ENCODE results near the gene SLC2A2.

SLC2A2 gene

GRCh38 chr3:171026597-171027293 lies at the start of gene SLC2A2:
Gene SLC2A2, minus strand, starts transcription at chr3:171026720. Its CDS starts 50 bp downstream, at chr3:171026670.
- DNase-seq = no peak

GRCh38 chr3:171072432-171072831 lies 45.9 kb upstream of the SLC2A2 start:
- no peak for DNase-seq

- DNase-seq = no peak
These were observed 42.1 kb upstream of the SLC2A2 start for GRCh38 chr3:171068658-171069057.

GRCh38 chr3:171066206-171066605 lies 39.7 kb upstream of the SLC2A2 start:
- no peak for DNase-seq

- DNase-seq = no peak
These were observed 39.2 kb upstream of the SLC2A2 start for GRCh38 chr3:171065732-171066131.

- DNase-seq = no peak
These were observed 37.9 kb upstream of the SLC2A2 start for GRCh38 chr3:171064461-171064860.

GRCh38 chr3:171061749-171062148 lies 35.2 kb upstream of the SLC2A2 start:
- DNase-seq = no peak

- DNase-seq = no peak
These were observed 33.5 kb upstream of the SLC2A2 start for GRCh38 chr3:171059978-171060377.

GRCh38 chr3:171058873-171059603 lies 32.5 kb upstream of the SLC2A2 start:
- no peak for DNase-seq

- DNase-seq = no peak
These were observed 31.5 kb upstream of the SLC2A2 start for GRCh38 chr3:171058058-171058457.

GRCh38 chr3:171057072-171057471 lies 30.6 kb upstream of the SLC2A2 start:
- no peak for DNase-seq

- DNase-seq = no peak
These were observed 30.0 kb upstream of the SLC2A2 start for GRCh38 chr3:171056528-171056927.

GRCh38 chr3:171055336-171056178 lies 29.0 kb upstream of the SLC2A2 start:
- no peak for DNase-seq

- no peak for DNase-seq
These were observed 28.4 kb upstream of the SLC2A2 start for GRCh38 chr3:171054921-171055320.

GRCh38 chr3:171054231-171054630 lies 27.7 kb upstream of the SLC2A2 start:
- DNase-seq = no peak

- peak; percentile 13 to 41 for DNase-seq
These were observed 23.4 kb upstream of the SLC2A2 start for GRCh38 chr3:171049861-171050444.

- no peak for DNase-seq
These were observed 20.2 kb upstream of the SLC2A2 start for GRCh38 chr3:171046760-171047159.

GRCh38 chr3:171044835-171045793 lies 18.6 kb upstream of the SLC2A2 start:
- no peak for DNase-seq

GRCh38 chr3:171044384-171044783 lies 17.9 kb upstream of the SLC2A2 start:
- DNase-seq = no peak

- no peak for DNase-seq
These were observed 13.2 kb upstream of the SLC2A2 start for GRCh38 chr3:171039674-171040073.

- no peak for DNase-seq
These were observed 11.8 kb upstream of the SLC2A2 start for GRCh38 chr3:171038342-171038741.

GRCh38 chr3:171028779-171029232 lies 2.3 kb upstream of the SLC2A2 start:
- no peak for DNase-seq
